Right renal cortex interstitium (tissue), 3 donors: ENCODE results near the gene CEACAM19. TPM values are rescaled to one million over a fixed set of nuclear protein-coding genes. Genes with fewer than 3 reads are reported as not detected.
"Not testable (repeated sequence)": the region's sequence is repeated elsewhere in the genome, so short reads cannot be mapped to it uniquely, and the experiment has no call there.

Experiments
- DNase-seq, 3 donors: peaks; one replicate each; pipeline ENCODE4 v3.0.0-alpha.2; 2013; ENCODE audit warnings: low read depth in 3 of 3, low spot score in 2 of 3
- polyA plus RNA-seq, 3 donors: library from polyadenylated mRNA; unstranded; fragments of 120-200 nt; gene quantifications; one replicate each; pipeline ENCODE4 v1.2.1, GENCODE V29; 2013; ENCODE audit not compliant: insufficient read length in 3 of 3

Gene CEACAM19
- 10 to 100 TPM in 2 of 3 donors, 1 to 10 TPM in 1; 9.3 to 10.9 (median 10.5) TPM for polyA plus RNA-seq

- no peak for DNase-seq
Observed at GRCh38 chr19:44671400-44671799, at the start of gene CEACAM19. Gene CEACAM19 (plus strand): TSS chr19:44671482. CDS start chr19:44671932, 450 bp downstream.

GRCh38 chr19:44623080-44623479, 48.2 kb upstream of the CEACAM19 start:
- DNase-seq, result no peak

- DNase-seq, result no peak
Observed at GRCh38 chr19:44623626-44624025, 47.7 kb upstream of the CEACAM19 start.

GRCh38 chr19:44624840-44625354, 46.4 kb upstream of the CEACAM19 start:
- DNase-seq, result no peak

- not testable (repeated sequence) for DNase-seq
Observed at GRCh38 chr19:44625637-44626036, 45.6 kb upstream of the CEACAM19 start.

- no peak for DNase-seq
Observed at GRCh38 chr19:44626048-44626624, 45.1 kb upstream of the CEACAM19 start.

GRCh38 chr19:44627631-44628030, 43.7 kb upstream of the CEACAM19 start:
- DNase-seq, result no peak

GRCh38 chr19:44628793-44629192, 42.5 kb upstream of the CEACAM19 start:
- DNase-seq, result no peak

GRCh38 chr19:44631611-44632010, 39.7 kb upstream of the CEACAM19 start:
- DNase-seq, result not testable (repeated sequence)

- not testable (repeated sequence) for DNase-seq
Observed at GRCh38 chr19:44634058-44634457, 37.2 kb upstream of the CEACAM19 start.

- DNase-seq, result no peak
Observed at GRCh38 chr19:44634785-44635184, 36.5 kb upstream of the CEACAM19 start.

GRCh38 chr19:44635581-44636438, 35.5 kb upstream of the CEACAM19 start:
- DNase-seq, result no peak

GRCh38 chr19:44636439-44637389, 34.6 kb upstream of the CEACAM19 start:
- DNase-seq, result no peak

GRCh38 chr19:44637390-44637764, 33.9 kb upstream of the CEACAM19 start:
- no peak for DNase-seq

GRCh38 chr19:44640518-44640917, 30.8 kb upstream of the CEACAM19 start:
- DNase-seq, result no peak

GRCh38 chr19:44641501-44642265, 29.6 kb upstream of the CEACAM19 start:
- DNase-seq, result no peak

GRCh38 chr19:44642377-44642776, 28.9 kb upstream of the CEACAM19 start:
- no peak for DNase-seq

- peak in 2 of 3 donors; percentile 41 to 56 for DNase-seq
Observed at GRCh38 chr19:44643605-44644401, 27.5 kb upstream of the CEACAM19 start, which contains the start of gene PVR. Gene PVR (plus strand): TSS chr19:44643910. CDS start chr19:44644097, 187 bp downstream.
